ENCODE results near the gene SMYD3.
"Not testable (repeated sequence)": the region's sequence is repeated elsewhere in the genome, so short reads cannot be mapped to it uniquely, and the experiment has no call there.

Gene SMYD3

DNA sequence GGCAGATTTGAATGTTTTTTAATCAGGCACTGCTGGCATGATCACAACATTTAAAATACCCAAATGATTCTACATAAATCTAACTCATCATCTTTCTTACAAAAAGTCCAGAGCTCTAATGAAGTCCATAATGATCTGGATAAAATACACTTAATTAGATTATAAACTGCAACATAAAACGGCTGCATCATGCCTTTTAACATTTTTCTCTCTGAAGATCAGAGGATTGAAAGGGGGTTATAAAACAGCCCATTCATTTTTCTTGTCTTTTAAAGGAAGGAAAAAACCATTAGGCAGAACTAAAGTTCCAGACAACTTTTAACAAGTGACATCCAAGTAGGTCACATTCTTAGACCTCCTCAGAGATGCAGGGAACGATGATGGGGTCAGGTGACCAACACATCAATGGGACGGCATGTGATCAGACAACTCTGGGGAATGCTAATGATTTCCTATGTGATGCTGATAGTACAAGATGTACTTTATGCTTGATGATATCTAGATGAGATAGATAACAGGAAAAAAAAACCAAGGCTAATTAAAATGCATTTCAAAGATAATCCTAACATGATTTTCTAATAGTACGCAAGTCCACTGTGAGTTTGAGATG is 455.1 kb downstream of the SMYD3 start:
- DNase-seq: no peak

DNA sequence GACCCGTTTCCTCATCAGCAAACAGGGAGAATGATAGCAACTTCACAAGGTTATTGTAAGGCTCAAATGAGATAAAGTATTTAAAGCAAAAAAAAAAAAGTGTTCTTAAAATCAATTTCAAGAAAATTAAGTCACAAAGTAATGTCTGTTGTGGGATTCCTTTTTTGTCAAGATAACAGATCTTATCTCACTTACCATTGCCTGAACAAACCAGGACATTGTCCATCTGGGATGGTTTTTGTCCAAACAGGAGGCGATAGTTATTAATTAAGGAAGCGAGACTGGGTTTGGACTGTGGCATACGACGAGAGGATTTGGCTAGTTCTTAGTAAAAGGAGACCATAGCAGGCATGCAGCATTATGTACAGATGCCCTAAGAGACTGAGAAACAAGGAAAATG is 458.4 kb downstream of the SMYD3 start:
- no peak for DNase-seq

DNA sequence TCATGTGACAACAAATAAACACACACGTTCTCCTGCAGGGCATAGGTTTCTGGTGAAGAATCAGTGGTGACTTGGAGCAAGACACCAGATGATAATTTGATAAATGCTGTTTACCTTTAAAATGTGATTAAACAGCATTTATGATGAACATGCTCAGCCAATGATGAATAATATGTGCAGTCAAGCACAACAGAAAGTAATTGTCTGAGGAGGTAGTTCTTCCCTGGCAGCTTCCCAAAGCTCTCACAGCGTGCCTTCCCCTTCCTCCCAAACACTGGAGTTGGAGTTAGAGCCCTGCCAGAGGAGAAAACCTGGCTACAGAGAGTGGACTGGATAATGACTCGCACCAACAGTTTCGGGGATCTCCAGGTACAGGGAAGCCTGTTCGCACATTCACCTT is 463.5 kb downstream of the SMYD3 start:
- DNase-seq: no peak

GRCh38 chr1:246041360-246041759 is 465.7 kb downstream of the SMYD3 start:
- no peak for DNase-seq

DNA sequence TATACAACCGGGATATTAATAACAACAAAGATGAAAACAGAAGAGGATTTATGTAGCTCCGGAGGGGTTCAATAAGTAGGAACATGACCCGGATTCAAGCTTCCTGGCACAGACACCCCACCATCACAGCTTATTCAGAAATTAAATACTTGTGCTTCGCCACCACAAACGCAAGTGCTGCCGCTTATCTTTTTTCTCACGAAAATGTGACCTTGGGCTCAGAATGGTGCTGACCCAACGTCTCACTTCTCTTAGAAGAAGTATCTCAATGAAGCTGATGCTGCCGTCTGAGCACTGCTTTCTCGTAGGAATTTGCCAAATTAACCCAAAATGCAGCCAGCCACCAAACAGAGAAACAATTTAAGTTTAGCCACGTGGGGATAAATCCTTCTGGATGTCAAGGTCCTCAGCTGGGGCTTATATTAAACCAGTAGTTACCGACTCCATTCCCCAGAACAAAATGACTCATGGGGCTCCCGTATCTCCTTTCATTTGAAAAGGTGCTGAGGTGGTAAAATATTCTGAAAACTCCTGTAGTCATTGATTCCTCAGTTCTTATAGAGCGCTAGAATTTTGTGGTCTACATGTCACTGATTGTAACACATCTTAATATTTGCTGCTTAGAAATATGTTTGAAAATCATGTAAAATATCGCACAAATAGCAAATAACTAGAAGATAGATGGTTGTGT is 466.7 kb downstream of the SMYD3 start:
- peak; percentile 6 for DNase-seq

GRCh38 chr1:246039584-246039983 is 467.5 kb downstream of the SMYD3 start:
- no peak for DNase-seq

- no peak for DNase-seq
These were observed 469.2 kb downstream of the SMYD3 start for GRCh38 chr1:246037832-246038231.

GRCh38 chr1:246036175-246036574 is 470.9 kb downstream of the SMYD3 start:
- no peak for DNase-seq

- peak; percentile 29 for DNase-seq
These were observed 472.0 kb downstream of the SMYD3 start for GRCh38 chr1:246035060-246035541.

- DNase-seq: no peak
These were observed 472.4 kb downstream of the SMYD3 start for GRCh38 chr1:246034630-246035029.

- no peak for DNase-seq
These were observed 474.1 kb downstream of the SMYD3 start for GRCh38 chr1:246032984-246033383.

- no peak for DNase-seq
These were observed 475.0 kb downstream of the SMYD3 start for GRCh38 chr1:246032031-246032551.

DNA sequence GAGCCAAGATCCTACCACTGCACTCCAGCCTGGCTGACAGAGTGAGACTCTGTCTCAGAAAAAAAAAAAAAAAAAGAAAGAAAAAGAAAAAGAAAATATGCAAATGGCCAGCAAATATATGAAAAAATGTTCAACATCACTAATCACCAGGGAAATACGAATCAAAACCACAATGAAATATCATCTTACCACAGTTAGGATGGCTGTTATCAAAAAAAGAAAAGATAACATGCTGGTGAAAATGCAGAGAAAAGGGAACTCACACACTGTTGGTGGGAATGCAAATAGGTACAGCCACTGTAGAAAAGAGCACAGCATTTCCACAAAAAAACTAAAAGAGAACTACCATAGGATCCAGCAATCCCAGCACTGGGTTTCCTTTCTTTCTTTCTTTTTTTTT is 477.5 kb downstream of the SMYD3 start:
- DNase-seq: no peak

DNA sequence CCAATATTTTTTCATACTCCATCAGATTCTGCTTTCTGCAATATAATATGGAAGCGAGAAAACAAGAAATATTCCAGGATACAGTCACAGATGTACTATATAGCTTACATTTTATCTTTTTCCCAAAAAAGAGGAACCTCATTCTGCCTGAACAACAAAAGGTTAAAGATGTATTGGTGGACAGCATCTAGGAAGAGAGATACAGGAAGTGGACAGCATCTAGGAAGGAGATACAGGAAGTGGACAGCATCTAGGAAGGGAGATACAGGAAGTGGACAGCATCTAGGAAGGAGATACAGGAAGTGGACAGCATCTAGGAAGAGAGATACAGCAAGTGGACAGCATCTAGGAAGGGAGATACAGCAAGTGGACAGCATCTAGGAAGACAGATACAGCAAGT is 483.0 kb downstream of the SMYD3 start:
- DNase-seq: not testable (repeated sequence)

- DNase-seq: no peak
These were observed 486.7 kb downstream of the SMYD3 start for GRCh38 chr1:246020211-246020954.

DNA sequence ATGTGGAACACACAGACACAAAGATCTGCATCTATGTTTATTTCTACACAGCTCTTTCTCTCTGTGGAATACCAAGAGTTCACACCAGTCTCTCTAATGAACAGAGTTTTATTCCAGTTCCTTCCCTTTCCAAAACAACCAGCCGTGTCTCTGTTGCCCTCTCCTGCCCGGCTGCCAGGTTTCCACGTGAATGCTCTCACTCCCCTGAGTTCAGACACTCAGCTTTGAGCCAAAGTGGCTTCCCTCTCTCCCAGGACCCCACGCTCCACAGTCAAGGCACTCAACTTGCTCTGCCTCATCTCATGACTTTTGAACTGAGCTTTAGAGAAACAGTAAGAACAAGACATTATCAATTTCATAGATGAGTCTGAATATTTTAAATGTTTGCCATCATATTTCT is 488.9 kb downstream of the SMYD3 start:
- no peak for DNase-seq

GRCh38 chr1:246012341-246012740 is 494.7 kb downstream of the SMYD3 start:
- peak; percentile 41 for DNase-seq

- DNase-seq: no peak
These were observed 496.7 kb downstream of the SMYD3 start for GRCh38 chr1:246010386-246010785.

- no peak for DNase-seq
These were observed 498.7 kb downstream of the SMYD3 start for GRCh38 chr1:246008363-246008831.

- DNase-seq: peak; percentile 98
These were observed 502.0 kb downstream of the SMYD3 start for GRCh38 chr1:246005067-246005466.

DNA sequence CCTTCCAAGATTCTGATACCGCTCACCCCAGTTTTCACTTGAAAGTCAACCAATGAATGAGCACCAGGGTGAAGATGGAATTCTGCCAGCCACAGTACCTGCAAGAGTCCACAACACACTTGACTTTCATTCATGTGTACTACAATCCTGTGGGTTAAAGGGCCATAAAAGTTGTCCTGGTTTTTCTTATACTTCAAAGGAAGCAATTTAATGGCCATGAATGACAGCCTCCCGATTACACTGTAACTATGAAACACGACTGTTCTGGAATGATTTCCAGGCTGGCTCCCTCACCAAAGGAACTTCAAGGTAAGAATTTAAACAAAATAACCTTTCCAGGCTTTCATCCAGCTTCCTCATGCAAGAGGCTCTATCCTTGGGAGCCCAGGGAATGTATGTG is 502.8 kb downstream of the SMYD3 start:
- peak; percentile 38 for DNase-seq

- DNase-seq: no peak
These were observed 503.7 kb downstream of the SMYD3 start for GRCh38 chr1:246003442-246003730.

DNA sequence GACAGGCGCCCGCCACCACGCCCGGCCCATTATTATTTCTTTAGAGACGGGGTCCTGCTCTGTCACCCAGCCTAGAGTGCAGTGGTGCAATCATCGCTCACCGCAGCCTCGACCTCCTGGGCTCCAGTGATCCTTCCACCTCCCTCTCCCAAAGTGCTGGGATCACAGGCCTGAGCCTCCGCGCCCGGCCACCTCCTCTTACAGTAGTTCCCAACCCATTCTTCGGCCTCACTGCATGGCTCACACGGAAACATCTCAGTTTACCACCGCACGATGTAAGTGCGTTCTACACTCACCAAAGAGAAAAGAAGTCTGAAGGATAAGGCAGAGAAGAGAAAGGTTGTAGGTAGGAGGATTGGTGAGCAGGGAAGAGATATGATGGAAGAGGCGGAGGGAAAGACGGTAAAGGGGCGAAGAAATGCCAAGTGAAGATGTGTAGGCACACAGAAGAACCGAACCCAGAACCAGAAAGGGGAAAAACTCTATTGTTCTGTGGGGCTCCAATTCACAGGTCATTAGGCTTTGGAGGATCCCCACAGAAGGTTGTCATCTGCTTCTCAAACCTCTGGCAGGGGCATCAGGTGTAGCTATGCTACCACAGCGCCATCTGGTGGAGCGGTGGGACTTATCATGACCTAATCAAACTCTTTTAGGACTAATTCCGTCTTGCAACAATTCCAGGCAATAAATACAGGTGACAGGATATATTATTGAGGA is 504.2 kb downstream of the SMYD3 start:
- peak; percentile 85 for DNase-seq

Data from fibroblast of skin of right quadriceps (primary cell).